G401 (cell line): Measurements from ENCODE around the gene ALS2CL. TPM values are rescaled to one million over a fixed set of nuclear protein-coding genes. Genes with fewer than 3 reads are reported as not detected.
"Not testable (repeated sequence)": the region's sequence is repeated elsewhere in the genome, so short reads cannot be mapped to it uniquely, and the experiment has no call there.

Experiments used
- DNase-seq: peaks from one replicate; pipeline ENCODE4 v3.0.0-alpha.2; 2015; ENCODE audit warnings: low spot score
- in situ Hi-C: cut with HindIII; loops from 2 replicates; pipeline ENCODE4 v1.10.0; 2016; ENCODE audit warnings: low sequenced_read_pairs, mixed read lengths
- total RNA-seq: library from RNA; depleted of rRNA; stranded (reverse); fragments of >200 nt; shearing (Covaris generic); gene quantifications from 2 replicates; pipeline ENCODE4 v1.2.3, GENCODE V29; 2014

The ALS2CL gene
- total RNA-seq, 1 experiment from 2014 or later = 0.20 TPM

GRCh38 chr3:46706771-46707582 lies 13.5 kb upstream of the ALS2CL start:
- in situ Hi-C loops = no loop called here
- no peak for DNase-seq

- in situ Hi-C loops = no loop called here
- DNase-seq = no peak
Measured at GRCh38 chr3:46705751-46706552, 12.5 kb upstream of the ALS2CL start.

DNA sequence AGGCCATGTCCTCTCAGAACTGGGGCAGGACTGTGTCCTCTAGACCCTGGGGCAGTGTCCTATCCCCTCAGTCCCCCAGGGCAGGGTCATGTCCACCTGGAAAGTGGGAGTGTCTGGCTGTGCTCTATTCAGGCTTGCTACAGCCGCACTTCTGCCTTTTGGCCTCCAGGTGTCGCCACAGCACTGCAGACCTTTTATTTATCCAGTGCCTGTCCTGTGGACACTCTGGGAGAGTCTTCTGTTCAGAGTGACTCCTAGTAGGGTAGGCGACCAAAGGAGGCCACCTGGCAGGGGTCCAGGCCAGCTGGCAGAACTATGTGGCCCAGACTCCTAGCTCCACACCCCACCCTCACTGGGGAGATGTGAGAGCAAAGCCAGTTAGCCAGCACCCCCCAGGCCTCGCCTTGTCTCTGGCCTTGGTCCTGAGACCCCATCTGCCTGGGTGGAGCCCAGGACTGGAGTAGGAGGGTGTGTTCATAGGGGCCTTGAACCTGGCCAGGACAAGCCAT lies 11.6 kb upstream of the ALS2CL start:
- DNase-seq = peak; percentile 88
- in situ Hi-C loops = no loop called here

- DNase-seq, in situ Hi-C loops: not testable (repeated sequence)
Measured at GRCh38 chr3:46704346-46704745, 10.9 kb upstream of the ALS2CL start.

GRCh38 chr3:46703013-46703520 lies 9.6 kb upstream of the ALS2CL start:
- no peak for DNase-seq
- in situ Hi-C loops = no loop called here

DNA sequence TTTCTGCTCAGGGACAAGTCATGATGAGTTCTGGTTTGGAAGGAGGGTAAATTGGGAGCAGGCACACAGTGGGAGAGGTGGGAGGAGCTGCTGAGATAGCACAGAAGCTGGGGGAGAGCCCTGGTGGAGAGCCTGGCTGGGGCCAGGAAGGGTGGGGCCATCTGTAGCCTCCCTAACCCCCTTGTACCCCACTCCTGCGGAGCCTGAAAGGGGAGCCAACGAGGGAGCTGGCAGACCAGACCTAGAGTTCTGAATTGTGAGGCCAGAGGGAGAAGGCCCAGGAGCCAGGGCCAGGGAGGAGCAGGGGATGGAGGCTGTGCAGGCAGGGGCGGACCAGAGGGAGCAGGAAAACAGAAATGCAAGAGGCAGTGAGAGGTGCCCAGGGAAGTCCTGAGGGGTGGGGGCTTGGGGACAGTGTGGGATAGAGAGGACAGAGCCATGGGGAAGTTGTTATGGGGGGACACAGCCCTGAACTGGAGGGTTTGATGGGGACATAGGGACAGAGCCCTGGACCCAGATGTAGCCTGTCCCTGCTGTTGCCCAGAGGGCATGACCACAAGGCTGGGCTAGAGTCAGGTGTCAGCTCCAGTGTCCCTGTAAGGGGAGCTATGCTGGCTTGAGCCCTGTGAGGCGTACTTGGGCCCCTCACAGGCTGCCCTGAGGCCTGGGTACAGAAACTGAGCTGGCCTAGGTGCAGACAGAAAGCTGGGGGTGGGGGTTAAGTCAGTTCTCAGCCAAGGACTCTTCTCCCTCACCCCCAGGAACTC lies 8.9 kb upstream of the ALS2CL start:
- DNase-seq = peak; percentile 48
- in situ Hi-C loops = no loop called here

DNA sequence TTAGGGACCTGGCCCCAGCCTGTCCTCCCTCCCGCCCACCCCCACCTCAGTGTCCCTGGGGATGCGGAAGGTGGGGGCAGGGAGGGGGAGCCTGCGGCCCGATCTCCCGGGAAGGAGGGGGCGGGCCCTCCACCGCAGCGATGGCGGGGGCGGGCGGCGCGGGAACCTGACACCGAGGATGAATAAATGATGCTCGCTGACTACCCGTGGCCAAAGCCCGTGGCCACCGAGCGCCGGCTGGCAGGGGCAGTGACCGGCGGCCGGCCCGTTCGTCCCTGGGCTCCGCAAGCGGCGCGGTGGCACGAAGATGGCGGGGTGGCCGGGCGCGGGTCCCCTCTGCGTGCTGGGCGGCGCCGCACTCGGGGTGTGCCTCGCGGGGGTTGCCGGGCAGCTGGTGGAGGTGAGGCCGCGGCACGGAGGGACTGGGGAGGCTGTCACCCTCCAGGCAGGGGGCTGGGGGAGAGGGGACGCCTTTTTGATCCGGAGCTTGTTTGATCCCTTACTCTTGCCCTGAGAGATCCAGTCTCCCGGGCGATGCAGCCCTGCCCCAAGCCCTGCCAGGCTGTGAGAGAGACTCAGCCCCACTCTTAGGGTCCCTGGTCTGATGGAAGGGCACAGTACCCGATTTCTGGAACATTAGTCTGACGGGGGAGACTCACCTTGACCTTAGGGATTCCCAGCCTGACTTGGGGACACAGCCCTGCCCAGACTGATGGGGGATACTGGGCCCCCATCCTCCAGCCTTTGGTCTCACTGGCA lies 7.9 kb upstream of the ALS2CL start, which contains the start of gene TMIE:
TMIE (plus strand) TSS at position 212 of the 759 bp plus-strand sequence; CDS start at position 308, 96 bp downstream.
- peak; percentile 28 for DNase-seq
- in situ Hi-C loops = no loop called here

DNA sequence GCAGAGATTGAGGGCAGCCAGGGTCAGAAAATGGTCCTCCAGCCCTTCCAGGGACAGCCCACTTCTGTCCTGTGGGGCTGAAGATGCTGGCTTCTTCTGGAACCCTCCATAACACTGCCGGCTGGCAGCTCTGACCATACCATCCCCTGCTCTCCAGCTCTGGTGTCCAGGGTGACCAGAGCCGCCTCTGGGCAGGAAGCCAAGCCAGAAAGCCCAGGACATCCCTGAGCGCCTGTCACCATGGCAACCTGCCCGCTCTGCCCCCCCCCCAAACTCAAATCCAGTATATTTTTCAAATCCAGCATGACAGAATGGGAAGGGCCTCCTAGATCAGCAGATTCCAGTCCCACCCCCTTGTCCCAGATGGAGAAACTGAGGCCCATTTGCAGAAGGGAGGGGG lies 7.3 kb upstream of the ALS2CL start:
- in situ Hi-C loops = no loop called here

DNA sequence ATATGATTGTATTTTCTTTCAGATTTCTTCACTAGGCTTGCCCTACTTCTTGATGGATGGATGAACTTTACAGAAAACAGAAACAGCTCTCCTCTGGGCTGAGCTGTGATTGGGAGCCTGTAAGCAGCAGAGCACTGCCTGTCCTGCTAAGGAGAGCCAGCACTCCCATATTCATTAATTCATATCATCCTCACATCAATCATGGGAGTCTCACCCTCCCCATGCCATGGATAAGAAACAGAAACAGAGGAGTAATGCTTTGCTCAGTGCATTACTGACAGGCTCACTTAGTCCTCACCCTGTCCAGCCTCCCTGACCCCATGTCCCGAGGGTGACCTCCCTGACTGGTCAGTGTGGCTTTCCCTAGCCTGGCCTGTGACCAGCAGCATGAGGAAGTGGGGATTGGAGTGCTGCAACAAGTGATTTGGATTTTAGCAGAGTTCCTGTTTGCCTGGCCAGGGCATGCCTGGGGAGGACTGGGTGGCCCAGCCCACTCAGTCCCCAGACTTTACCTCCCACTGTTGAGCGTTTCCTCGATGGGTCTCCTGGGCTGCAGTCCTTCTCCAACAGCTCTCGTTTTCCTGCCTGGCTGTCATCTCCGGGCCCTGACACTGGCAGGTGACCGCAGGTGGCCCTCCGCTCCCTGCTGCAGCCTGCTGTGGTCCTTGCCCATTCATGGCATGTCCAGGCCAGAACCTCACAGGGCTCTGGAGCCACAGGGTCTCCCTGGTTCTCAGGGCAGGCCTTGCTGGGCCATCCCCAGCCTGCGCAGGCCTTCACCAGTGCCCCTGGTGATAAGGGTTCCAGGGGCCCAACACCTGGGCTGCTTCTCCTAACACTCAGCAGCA lies 6.4 kb upstream of the ALS2CL start:
- in situ Hi-C loops = no loop called here
- DNase-seq = no peak

More for the DNA sequence above, 7.3 kb upstream of the ALS2CL start:
- peak; percentile 83 for DNase-seq

DNA sequence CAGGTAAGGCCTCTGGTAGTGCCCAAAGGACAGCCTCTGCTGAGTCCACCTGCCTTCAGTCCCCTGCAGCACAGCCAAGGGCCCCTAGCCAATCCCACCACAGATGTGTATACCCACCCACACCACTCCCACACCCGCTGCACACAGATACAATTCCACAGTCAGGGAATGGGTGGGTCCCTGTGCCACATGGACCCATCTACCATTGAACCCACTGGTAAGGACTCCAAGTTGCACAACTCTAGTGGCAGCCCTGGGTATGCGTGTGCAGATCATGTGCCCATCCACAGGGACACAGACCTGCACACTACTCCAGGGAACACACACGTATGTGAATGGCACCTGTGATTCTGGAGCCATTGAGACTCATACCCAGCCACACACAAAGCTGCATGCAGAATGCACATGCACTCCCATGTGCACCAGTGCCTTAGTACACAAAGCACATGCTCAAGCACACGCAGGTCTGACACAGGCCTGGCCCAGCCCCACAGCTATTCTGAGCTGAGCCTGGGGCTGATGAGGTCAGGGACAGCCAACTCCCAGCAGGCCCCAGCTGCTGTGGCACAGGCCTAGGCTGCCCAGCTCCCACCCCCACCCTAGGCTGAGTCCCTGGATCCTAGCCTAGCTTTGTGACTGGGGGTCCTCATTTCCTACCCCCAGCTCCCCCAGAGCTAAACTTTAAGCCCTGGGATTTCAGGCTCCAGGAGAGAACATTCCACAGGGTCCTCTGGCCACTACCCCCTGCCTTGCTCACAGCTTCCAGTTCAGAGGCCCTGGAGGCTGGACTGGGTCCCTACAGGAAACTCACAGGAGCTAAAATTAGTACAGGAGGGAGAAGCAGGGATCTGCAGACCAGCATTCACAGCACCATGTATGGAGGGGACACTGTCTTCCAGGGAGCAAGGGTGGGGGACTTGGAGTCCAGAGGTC lies 2.7 kb upstream of the ALS2CL start:
- DNase-seq = peak; percentile 58
- in situ Hi-C loops = no loop called here

DNA sequence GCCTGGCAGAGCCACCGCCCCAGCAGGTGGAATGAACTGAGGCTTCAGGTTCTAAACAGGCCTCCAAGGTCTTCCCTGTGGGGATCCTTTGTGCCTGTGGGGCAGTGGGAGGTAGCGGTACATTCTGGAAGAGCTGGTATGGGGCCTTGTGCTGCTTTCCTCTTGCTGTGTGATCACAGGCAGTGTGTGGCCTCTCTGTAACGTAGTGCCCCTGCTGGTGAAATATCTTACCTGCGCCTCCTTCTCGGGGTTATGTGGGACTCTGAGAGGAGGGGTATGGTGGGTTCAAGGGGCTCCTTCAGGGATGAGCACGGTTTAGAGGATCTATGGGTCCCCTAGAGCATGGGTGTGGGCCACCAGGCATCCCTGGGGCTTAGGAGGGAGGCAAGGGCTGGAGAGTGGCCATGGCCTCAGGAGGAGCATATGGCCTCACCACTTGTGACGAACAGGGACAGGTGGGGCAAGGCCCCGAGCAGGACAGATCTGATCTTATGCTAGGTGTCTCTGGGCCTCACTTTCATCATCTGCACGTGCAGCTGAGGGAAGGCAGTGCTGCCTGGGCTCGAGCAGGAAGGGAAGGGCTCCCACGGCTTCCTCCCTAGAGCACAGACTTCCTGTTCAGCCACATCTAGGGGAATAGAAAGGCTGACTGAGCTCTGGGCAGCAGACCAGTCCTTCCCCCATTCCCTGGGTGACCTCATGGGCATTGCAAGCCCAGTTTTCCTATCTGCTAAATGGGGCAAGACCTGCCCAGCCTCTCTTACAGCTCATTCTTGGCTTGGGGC lies 1.9 kb upstream of the ALS2CL start:
- peak; percentile 76 for DNase-seq
- in situ Hi-C loops = no loop called here

GRCh38 chr3:46694520-46694919 lies 1.0 kb upstream of the ALS2CL start:
- in situ Hi-C loops = no loop called here
- DNase-seq = no peak

DNA sequence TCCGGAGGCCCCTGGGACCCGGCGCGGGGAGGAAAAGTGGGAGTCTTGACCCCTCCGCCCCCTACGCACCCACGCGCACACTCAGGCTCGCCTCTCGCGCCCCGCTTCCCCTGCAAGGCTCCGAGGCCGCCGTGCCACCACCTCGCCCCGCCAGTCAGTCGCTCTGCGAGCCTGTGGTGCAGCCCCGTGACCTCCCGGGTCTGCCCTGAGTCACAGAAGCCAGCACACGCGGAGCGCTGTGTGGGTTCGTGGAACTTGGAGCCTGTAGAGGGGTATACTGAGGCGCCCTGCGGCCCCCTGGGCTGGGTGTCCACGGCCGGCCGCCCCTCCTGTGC lies 380 bp upstream of the ALS2CL start:
- DNase-seq = no peak
- in situ Hi-C loops = no loop called here

DNA sequence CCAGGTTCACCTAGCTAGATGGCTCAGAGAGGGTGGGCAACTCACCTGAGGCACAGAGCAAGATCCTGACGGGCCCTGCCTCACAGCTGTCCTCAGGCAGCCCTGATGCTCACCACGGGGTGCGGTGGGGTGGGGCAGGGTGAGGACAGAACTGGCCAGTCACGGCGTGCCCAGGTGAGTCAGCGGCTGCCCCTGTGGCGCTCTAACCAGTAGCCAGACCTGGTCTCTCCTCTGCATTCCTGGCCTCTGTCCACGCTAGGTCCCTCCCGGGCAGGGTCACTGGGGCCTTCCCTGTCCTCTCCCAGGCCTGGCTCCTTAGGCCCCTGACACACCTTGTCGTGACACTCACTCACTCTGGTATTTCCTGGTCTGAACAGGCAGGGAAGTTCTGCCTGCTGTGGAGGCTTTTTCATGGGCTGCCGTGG lies 901 bp downstream of the ALS2CL start:
- in situ Hi-C loops = no loop called here
- no peak for DNase-seq

- in situ Hi-C loops = no loop called here
- DNase-seq = no peak
Measured at GRCh38 chr3:46690798-46691197, 2.7 kb downstream of the ALS2CL start.

- in situ Hi-C loops = no loop called here
- no peak for DNase-seq
Measured at GRCh38 chr3:46685446-46685845, 8.0 kb downstream of the ALS2CL start.
